ENCODE data around the gene POU2F2.
"Not testable (repeated sequence)": the region's sequence is repeated elsewhere in the genome, so short reads cannot be mapped to it uniquely, and the experiment has no call there.

POU2F2 gene

DNA sequence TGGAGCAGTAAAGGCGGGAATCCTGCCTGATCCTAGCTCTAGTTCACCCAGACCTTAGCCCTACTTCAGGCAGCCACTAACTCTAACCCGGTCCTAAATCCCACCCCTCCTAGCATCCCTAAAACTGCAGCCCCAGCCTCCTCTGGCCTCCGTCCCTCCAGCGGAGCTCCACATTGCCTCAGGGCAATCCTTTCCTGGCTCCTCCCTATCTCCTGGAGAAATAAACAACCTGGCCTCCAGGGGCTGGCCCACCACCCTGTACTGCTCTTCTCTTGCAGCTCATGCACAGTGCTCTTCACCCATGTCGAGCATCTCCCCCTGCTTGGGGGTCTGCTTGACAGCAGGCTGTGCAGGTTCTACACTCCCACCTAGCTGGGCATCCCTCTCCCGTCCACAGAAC lies 6.7 kb downstream of the POU2F2 start:
- no peak for DNase-seq (ENCODE audit: low read depth)

DNA sequence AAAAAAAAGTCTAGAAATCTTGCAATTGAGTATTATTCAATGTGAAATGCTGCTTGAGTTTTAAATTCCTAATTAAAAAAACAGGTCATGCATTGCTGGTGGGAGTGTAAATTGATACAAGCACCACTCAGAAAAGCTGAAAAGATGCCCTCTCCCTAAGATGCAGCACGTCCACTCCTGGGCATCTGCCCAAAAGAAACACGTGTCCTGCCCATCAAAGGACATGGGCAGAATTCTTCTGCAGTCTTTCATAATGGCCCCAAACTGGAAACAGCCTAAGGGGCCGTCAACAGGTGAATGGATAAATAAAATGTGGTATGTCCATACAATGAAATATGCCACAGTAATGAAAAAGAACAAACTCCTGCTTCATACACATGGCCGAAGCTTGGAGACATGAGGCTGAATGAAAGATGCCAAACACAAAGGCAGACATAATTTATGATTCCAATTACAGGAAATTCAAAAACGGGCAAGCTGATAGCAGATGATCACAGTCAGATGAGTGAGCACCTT lies 7.8 kb downstream of the POU2F2 start:
- DNase-seq (ENCODE audit: low read depth), result no peak

DNA sequence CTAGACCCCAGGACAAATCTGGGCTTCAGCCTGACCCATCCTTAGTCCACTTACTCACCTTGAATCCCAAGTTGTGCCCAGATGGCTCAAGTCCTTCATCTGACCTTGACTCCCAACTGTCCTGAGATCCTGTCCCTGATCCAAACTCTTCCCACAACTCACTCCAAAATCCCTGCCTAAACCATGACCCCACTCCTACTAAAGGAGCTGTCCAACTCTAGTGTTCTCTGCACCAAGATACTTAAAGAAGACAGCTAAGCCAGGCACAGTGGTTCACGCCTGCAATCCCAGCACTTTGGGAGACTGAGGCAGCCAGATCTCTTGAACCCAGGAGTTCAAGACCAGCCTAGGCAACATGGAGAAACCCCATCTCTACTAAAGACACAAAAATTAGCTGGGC lies 8.5 kb downstream of the POU2F2 start:
- DNase-seq (ENCODE audit: low read depth), result no peak

DNA sequence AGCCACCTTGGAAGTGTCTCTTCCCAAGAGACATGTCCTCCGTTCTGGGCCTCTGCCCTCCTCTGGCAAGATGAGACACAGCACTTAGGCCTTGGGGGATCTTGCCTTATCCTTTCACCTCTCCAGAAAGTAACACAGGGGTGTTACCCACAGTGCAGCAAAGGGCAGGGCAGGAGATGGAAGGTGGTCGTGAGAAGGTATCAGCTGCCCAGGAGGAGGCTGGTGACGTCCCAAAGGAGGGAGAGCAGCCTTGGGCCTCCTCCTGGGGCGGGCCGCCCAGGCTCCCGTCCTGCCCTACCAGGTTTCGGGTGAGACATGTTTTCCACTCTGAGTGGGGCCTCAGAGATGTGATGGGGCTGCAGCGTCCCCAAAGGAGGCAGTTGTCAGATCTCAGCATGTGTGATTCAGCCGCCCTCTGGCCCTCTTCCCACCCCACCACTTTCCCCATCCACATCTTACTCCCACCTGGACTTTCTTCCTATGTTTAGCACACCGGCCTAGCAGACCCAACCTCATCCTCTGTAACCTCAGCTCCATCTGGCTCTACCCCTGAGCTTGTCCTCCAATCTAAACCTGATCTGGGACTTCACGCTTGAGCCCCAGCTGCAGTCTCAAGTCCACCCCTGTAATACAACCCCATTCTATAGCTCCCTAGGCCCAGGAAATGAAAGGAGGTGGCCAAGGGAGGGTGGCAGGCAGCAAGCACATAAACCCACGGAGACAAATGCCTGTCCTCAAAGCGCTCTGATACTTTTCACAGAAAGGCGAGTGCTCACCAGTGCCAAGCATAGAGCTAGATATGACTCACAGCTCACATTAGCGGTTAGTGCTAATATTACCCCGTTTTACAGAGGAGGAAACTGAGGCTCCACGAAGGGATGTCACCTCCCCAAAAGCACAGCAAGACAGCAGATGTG lies 9.3 kb downstream of the POU2F2 start:
- peak; percentile 41 for DNase-seq (ENCODE audit: low read depth)

DNA sequence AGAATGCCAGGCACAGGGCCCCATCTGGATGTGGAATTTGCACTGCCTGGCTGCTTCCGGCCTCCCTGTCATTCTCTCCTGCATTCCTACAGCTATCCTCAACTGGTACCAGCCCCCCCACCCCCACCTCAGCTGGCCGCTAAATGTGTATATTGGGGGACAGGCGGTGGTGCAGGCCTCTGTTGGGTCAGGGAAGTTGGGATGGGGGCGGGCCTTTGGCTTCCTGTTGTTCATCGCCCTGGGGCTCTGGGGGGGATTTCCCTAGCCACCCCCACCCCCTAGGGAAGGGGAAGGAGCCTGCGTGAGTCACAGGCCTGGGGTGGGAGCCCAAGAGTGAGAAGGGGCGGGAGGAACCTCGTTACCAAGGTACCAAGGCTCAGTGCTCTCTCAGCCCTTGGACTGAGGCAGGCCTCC lies 10.6 kb downstream of the POU2F2 start:
- peak; percentile 56 for DNase-seq (ENCODE audit: low read depth)

DNA sequence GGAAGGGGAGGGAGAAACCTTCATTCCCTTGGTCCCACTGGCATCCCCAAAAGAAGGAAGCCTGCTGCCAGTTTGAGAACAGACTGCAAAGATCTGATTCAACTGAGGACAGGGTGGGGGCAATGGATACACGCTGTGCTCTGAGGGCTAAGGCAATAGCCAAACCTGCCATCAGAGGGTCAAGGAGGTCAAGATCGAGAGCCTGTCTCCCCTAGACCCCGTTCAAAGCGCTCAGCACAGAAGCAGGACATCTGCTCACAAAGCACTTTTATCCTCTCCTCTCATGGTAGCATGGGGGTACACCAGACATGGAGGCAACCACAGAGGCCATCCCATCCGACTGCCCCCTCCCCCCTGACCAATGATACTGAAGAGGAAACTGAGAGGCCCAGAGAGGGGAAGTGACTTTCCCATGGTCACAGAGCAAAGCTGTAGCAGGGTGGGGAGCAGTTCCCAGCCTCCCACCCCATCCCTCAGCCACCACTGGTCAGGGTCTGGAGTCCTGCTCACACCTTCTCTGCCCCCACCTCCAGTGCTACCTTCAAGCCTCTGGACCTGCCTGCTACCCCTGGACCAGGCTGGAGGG lies 11.1 kb downstream of the POU2F2 start:
- DNase-seq (ENCODE audit: low read depth), result no peak

DNA sequence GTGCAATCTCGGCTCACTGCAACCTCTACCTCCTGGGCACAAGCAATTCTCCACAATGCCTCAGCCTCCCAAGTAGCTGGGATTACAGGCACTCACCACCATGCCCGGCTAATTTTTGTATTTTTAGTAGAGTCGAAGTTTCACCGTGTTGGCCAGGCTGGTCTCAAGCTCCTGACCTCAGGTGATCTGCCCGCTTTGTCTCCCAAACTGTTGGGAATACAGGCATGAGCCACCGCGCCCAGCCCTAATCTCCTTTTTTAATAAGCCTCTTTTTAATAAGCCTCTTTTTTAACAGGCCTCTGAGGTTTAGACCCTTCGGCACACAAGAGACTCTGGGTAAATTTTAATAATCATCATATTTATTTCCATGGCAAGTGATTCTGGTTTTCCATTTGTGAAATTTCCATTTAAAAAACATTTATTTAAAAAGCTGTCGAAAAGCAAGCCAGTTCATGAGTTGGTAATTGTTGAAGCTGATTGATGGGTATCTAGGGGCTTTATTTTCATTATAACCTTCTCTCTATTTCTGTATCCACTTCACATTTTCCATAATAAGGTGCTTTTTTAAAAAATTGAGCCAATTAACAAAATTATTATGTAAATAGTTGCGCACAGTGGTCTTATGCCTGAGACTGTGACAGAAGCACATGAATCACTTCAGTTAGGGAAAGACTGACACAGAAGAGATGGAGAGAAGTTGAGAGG lies 11.8 kb downstream of the POU2F2 start:
- no peak for DNase-seq (ENCODE audit: low read depth)

DNA sequence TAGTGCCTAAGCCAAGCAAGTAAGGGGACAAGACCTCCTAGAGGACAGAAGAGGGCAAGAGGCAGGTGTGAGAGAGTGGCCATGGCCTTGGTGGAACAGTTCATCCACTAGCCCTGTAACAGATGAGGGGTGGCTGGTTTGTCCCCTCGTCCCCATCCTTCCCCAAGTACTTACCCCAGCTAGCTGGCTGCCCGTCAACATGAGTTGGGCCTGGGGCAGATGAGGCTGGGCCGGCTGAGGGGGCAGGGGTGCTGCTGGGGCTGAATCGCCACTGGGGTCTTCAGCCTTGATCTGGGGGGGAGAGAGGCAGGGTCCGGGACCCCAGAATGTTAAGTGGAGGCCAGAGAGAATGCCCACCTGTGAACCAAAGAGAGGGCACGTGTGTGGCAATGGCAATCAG lies 15.2 kb downstream of the POU2F2 start:
- no peak for DNase-seq (ENCODE audit: low read depth)

DNA sequence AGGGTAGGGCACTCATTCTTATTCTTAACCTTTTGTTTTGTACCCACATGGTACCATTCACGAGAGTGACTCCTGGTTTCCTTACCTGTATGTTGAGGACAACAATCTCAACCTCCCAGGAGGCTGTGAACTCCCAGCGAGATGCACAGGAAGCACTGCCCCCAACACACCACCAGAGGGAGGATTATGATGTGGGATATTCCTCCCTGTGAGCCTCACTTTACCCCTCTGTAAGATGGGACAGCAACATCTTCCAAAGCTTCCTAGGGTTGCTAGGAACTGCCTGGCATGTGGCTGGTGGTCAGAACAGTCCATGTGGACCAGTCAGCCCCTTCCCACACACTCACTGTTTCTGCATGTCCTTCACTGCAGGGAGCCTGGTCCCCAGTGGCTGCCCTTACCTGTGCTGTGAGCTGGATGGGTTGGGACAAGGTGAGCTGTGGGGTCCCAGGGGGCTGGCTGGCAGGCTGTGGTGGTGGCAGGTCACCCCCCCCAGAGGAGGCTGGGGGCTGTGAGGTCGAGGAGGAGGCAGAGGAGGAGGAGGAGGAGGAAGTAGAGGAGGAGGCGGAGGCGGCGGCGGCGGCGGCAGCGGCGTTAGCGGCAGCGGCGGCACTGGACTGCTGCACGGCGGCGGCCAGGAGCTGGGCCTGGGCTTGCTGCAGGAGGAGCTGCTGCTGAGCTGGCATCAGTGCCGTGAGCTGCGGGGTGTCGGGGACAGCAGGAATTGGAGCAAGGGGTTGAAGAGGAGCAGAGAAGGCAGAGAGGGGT lies 15.8 kb downstream of the POU2F2 start:
- DNase-seq (ENCODE audit: low read depth), result no peak

DNA sequence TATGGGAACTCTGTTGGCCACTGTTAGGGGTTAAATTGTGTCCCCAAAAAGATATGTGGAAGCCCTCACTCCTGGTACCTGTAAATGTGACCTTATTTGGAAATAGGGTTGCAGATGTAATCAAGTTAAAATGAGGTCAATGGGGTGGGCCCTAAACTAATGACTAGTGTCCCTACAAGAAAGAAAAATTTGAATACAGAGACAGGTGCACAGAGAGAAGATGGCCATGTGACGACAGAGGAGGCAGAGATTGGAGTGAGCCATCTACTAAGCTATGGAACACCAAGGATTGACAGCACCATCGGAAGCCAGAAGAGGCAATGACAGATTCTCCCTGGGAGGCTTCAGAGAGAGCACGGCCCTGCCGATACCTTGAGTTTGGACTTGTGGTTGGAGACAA lies 16.5 kb downstream of the POU2F2 start:
- DNase-seq (ENCODE audit: low read depth), result no peak

DNA sequence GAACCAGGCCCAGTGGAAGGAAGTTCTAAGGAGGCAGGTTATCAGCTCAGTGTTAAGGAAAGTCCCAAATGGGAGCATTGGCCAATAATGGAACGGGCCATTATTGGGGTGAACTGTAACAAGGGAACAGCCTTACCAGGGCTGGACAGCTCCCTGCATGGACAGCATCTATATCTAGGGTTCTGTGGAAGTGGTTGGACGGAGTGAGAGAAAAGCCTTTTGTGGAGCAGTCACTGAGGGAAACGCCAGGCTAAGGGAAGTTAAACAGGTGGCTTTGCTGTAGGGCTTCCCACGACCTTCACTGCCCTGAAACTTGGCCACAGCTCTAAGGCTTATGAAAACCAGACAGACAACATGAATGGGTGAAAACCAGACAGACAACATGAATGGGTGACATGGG lies 17.0 kb downstream of the POU2F2 start:
- no peak for DNase-seq (ENCODE audit: low read depth)

DNA sequence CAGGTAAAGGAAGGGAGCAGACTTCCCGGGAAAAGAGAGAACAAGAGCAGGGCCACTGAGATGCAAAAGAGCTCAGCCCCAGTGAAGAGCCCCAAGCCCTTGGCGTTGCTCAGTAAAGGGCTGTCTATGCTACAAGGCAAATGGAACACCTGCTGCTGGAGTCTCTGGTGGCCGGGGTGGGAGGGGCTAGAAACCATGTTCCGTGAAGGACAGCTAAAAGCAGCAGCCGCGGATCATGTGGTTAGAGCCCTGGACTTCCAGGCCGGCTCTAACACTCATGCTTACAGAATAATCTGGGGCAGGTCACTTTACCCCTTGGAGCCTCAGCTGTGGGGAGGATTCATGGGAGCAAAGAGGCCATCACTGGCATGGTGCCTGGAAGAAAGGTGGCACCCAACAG lies 17.8 kb downstream of the POU2F2 start:
- no peak for DNase-seq (ENCODE audit: low read depth)

DNA sequence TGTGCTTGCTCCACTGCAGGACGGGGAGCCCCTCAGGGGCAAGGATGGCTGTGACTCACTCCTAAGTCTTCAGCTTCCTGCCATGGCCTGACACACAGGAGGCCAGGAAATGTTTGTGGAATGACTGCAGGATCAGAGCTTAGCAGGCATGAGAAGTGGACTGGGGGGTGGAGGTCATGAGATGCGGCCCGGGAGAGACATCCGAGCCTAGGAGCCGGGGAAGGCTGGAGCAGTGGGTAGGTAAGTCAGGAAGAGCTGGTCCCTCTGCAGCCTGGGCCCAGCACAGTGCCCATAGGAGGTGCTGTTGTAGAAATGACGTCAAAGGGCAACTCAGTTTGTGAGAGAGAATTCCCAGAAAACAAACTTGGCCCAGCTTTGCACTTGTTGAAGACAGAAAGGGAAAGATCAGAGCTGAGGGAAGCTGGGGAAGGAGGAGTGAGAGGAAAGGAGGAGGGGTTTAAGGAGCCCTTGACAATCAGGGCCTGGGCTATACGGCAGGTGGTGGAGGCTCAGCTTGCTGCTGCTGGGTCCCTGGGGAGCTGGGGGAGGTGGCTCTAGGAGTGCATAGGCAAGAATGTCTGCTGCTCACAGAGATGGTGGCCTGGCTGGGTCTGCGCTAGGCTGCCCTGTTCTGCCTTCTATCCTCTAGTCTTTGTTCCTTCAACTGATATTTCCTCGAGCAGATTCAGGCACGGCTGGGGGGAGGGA lies 18.5 kb downstream of the POU2F2 start:
- no peak for DNase-seq (ENCODE audit: low read depth)

DNA sequence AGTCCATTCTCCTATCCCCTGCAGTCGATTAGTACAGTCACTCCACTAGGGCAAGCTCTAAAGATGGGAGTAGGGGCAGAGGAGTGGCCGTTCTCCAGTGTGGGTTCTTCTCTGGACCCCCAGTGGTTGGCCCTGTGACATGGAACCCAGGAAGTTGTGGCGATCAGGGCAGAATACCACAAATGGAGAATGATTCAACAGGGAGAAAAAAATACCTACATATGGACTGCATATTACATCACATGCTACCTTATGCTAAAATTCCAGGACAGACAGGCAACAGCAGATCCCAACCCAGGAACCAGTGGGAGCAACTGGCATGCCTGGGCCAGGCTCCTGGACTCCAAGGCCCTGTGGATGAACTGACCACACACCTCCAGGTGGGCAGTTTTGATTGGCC lies 20.4 kb downstream of the POU2F2 start:
- no peak for DNase-seq (ENCODE audit: low read depth)

DNA sequence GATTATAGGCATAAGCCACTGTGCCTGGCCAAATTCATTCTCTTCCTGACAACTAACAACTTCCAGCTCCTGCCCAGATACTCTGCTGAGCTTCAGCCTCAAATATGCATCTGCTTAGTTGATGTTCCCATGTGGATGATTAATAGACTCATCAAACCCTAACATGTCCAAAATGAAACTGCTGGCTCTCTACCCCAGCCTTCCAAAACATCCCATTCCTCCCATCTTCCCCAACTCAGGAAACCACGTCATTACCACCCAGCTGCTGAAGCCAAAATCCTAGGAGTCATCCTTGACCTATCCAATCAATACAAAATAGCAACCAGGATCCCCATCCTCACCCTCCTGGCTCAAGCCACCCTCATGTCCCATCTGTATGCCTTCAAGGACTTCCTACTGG lies 20.9 kb downstream of the POU2F2 start:
- no peak for DNase-seq (ENCODE audit: low read depth)

DNA sequence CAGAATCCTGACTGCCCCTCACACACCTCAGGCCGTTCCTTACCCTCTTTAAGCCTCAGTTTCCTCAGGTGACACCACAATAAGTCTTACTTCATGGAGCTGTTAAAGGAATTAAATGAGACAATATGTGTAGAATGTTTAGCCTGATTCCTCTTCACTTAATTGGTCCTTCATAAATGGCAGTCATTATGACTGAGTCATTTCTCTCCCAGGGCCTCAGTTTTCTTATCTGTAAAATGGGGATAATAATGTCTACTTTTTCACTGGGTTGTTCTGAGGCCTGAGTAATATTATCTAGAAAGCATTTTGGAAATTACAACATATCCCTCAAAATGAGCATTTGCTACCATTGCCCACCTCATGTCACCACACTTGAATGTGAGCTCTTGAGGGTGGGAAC lies 21.6 kb downstream of the POU2F2 start:
- DNase-seq (ENCODE audit: low read depth), result no peak

DNA sequence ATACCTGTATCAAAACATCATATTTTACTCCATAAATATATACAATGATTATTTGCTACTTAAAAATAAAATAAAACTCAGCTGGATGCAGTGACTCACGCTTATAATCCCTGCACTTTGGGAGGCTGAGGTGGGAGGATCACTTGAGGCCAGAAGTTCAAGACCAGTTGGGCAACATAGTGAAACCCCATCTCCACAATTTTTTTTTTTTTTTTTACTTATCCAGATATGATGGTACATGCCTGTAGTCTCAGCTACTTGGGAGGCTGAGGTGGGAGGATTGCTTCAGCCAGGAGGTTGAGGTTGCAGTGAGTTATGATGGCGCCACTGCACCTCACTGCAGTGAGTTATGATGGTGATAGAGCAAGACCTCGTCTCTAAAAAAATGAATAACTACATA lies 22.4 kb downstream of the POU2F2 start:
- no peak for DNase-seq (ENCODE audit: low read depth)

DNA sequence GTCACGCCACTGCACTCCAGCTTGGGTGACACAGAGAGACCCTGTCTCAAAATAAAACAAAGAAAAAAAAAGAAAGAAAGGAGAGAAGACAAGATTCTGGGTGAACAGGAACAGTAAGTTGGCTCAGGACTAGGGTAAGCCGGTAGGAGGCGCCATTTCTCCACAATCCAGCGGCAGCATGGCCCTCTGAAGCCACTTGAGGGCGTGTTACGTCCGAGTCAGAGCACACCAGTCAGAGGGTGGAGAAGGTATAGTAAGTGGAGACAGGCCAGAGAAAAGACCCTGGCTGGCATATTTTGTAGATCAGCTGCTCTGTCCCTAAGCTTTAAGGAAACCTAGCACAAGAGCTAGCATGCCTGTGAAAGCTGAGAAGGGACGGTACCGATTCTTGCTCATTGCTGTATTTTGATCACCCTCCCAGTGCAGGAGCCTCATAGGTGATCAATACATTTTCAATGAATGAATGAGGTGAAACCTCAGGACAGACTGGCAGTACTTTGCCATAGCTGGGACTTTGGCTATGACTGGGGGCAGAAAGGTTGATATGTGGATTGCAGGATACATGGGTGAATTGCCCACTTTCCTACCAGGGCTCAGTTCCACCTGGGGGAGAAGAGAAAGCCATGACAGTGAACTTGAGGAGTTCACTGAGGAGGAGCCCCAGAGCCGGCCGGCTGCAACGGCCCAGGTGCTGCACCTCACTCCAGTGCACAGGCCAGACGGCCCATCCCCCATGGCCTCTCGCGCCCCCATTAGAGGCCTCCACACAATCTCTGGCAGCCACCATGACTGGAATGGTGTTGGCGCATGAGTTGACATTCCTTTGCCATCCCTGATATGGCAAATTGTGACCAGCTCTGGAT lies 23.5 kb downstream of the POU2F2 start:
- DNase-seq (ENCODE audit: low read depth), result peak; percentile 77

DNA sequence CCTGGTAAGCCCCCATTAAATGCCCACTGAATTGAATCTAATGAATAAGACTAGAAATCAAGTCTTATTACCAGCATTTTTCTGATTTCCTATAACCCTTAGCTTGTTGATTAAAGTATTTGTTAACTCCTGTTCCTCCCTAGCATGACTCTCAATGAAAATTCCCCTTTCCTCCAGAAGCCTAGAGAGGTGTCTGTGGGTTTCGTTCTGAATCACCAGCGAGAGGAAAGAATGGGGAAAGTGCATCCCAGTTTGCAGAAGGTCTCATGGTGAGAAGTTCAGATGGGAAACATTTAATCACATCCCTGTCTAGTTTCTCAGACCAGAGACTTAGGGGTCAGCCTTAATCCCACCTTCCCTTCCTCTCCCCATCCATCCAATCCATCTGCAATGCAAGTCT lies 26.9 kb downstream of the POU2F2 start:
- DNase-seq (ENCODE audit: low read depth), result no peak

DNA sequence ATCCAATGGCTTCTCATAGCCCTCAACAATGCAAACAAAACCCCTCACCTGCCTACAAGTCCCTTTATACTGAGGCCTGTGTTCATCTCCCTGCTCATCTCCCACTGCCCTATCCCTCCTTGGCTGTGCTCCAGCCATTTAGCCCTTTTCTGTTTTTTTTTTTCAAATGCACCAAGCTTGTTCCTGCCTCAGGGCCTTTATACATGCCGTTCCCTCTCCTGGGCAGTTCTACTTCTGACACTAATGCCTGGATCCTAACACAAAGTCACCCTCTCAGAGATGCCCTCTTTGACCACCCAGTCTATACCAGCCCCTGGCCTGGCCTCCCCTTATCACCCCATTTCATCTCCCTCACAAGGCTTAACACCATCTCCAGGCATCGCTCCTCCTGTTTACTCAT lies 29.4 kb downstream of the POU2F2 start:
- no peak for DNase-seq (ENCODE audit: low read depth)

DNA sequence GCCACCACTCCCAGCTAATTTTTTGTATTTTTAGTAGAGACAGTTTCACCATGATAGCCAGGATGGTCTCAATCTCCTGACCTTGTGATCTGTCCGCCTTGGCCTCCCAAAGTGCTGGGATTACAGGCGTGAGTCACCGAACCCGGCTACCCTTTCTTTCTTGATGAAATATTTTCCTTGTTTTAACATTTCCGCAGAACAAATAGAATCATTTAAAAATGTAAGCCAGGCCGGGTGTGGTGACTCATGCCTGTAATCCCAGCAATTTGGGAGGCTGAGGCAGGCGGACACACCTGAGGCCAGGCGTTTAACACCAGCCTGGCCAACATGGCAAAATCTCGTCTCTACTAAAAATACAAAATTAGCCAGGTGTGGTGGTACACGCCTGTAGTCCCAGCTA lies 32.0 kb downstream of the POU2F2 start:
- not testable (repeated sequence) for DNase-seq (ENCODE audit: low read depth)

Data from stimulated activated CD8-positive, alpha-beta memory T cell treated with anti-CD3 and anti-CD28 coated beads, Interleukin-7, amount 100 ng/mL, for 24 hours (primary cell).